Glomerular visceral epithelial cell (primary cell): Measurements from ENCODE around the gene HLA-DPB1.
"Not testable (repeated sequence)": the region's sequence is repeated elsewhere in the genome, so short reads cannot be mapped to it uniquely, and the experiment has no call there.

Experiments
- DNase-seq: peaks from one replicate; pipeline ENCODE4 v3.0.0-alpha.2; 2016; ENCODE audit errors: extremely low spot score

The HLA-DPB1 gene

GRCh38 chr6:33075568-33076405 lies at the start of gene HLA-DPB1:
Gene HLA-DPB1 (plus strand): TSS chr6:33075990. CDS start chr6:33076042, 52 bp downstream.
- peak; percentile 51 for DNase-seq

- no peak for DNase-seq
Measured at GRCh38 chr6:33028220-33028849, 47.5 kb upstream of the HLA-DPB1 start.

- DNase-seq: no peak
Measured at GRCh38 chr6:33029328-33030184, 46.2 kb upstream of the HLA-DPB1 start.

- DNase-seq: no peak
Measured at GRCh38 chr6:33030245-33030644, 45.5 kb upstream of the HLA-DPB1 start.

GRCh38 chr6:33034554-33034953 lies 41.2 kb upstream of the HLA-DPB1 start:
- DNase-seq: no peak

GRCh38 chr6:33036535-33036934 lies 39.3 kb upstream of the HLA-DPB1 start:
- no peak for DNase-seq

- no peak for DNase-seq
Measured at GRCh38 chr6:33040157-33040556, 35.6 kb upstream of the HLA-DPB1 start.

- DNase-seq: no peak
Measured at GRCh38 chr6:33049323-33050013, 26.3 kb upstream of the HLA-DPB1 start.

GRCh38 chr6:33050014-33050810 lies 25.6 kb upstream of the HLA-DPB1 start:
- DNase-seq: no peak

GRCh38 chr6:33052627-33053026 lies 23.2 kb upstream of the HLA-DPB1 start:
- DNase-seq: no peak

GRCh38 chr6:33053230-33053629 lies 22.6 kb upstream of the HLA-DPB1 start:
- peak; percentile 7 for DNase-seq

GRCh38 chr6:33057222-33058150 lies 18.3 kb upstream of the HLA-DPB1 start:
- no peak for DNase-seq

GRCh38 chr6:33061987-33062386 lies 13.8 kb upstream of the HLA-DPB1 start:
- no peak for DNase-seq

- DNase-seq: not testable (repeated sequence)
Measured at GRCh38 chr6:33063435-33063834, 12.4 kb upstream of the HLA-DPB1 start.

- DNase-seq: no peak
Measured at GRCh38 chr6:33064723-33065122, 11.1 kb upstream of the HLA-DPB1 start.

GRCh38 chr6:33065312-33065711 lies 10.5 kb upstream of the HLA-DPB1 start:
- no peak for DNase-seq

- DNase-seq: no peak
Measured at GRCh38 chr6:33066917-33067521, 8.8 kb upstream of the HLA-DPB1 start.

- DNase-seq: no peak
Measured at GRCh38 chr6:33069021-33069738, 6.6 kb upstream of the HLA-DPB1 start.

- DNase-seq: no peak
Measured at GRCh38 chr6:33070909-33071308, 4.9 kb upstream of the HLA-DPB1 start.
